Esophagus squamous epithelium (tissue), 4 donors: ENCODE measurements around the gene RASGRF1.

Source experiments
- POLR2A ChIP-seq, 4 donors: fragments of 450-650 bp; IDR thresholded peaks; one replicate each; pipeline ENCODE4 v1.6.1; 2017; ENCODE audit warnings: antibody characterized with exemption in 4 of 4, mild to moderate bottlenecking in 4 of 4, moderate library complexity in 3 of 4
- TF ChIP-seq, protein P1 (sequence below), 6 experiments: fragments of 450-650 bp in 4 of 6; fragments of 200-600 bp in 2 of 6; sonication (generic) in 2 of 6; IDR thresholded peaks; one replicate each; pipeline ENCODE4 v1.5.1; 2016 to 2019; ENCODE audit warnings: antibody characterized with exemption in 6 of 6, mild to moderate bottlenecking in 4 of 6, moderate library complexity in 4 of 6

DNA sequence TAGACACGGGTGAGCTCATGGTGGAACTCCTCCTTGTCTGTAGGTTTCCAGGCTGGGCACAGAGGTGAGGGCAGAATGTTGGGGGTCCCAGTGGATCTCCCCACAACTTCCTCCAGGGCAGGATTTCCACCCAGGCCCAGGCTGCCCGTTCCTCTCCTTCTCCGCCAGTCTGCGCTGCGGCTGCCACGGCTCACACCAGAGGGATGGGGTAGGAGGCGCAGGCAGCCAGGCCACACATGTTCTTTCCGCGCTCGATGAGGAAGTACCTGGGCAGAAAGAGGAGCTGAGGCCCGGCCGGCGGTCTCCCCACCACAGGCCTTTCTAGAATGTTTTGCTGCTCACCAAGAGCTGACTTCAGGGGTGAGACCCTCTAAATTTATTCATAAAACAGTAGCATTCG lies 168.6 kb downstream of the RASGRF1 start:
- TF ChIP-seq POLR2A (IDR thresholded peaks at IDR 0.05), result no peak
- TF ChIP-seq, protein P1, sequence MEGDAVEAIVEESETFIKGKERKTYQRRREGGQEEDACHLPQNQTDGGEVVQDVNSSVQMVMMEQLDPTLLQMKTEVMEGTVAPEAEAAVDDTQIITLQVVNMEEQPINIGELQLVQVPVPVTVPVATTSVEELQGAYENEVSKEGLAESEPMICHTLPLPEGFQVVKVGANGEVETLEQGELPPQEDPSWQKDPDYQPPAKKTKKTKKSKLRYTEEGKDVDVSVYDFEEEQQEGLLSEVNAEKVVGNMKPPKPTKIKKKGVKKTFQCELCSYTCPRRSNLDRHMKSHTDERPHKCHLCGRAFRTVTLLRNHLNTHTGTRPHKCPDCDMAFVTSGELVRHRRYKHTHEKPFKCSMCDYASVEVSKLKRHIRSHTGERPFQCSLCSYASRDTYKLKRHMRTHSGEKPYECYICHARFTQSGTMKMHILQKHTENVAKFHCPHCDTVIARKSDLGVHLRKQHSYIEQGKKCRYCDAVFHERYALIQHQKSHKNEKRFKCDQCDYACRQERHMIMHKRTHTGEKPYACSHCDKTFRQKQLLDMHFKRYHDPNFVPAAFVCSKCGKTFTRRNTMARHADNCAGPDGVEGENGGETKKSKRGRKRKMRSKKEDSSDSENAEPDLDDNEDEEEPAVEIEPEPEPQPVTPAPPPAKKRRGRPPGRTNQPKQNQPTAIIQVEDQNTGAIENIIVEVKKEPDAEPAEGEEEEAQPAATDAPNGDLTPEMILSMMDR (IDR thresholded peaks at IDR 0.05), result no peak
